Sigmoid colon (tissue), 7 donors: ENCODE measurements around the gene APOO. TPM values are rescaled to one million over a fixed set of nuclear protein-coding genes. Genes with fewer than 3 reads are reported as not detected.

Source experiments
- DNase-seq: peaks from one replicate; pipeline ENCODE4 v3.0.0-alpha.2; 2019
- H3K27ac ChIP-seq, 4 donors: fragments of 200-600 bp; sonication (generic); one replicate each; pipeline ENCODE4 v1.5.1; 2016 to 2019; ENCODE audit warnings: mild to moderate bottlenecking in 1 of 4
- H3K27me3 ChIP-seq, 3 donors: fragments of 200-600 bp; sonication (generic); one replicate each; pipeline ENCODE4 v1.5.1; 2019; ENCODE audit warnings: mild to moderate bottlenecking in 1 of 3
- H3K36me3 ChIP-seq, 4 donors: fragments of 200-600 bp; sonication (generic); one replicate each; pipeline ENCODE4 v1.5.1; 2016 to 2019
- H3K4me1 ChIP-seq, 4 donors: fragments of 200-600 bp; sonication (generic); one replicate each; pipeline ENCODE4 v1.5.1; 2017 to 2019
- H3K4me3 ChIP-seq, 4 donors: fragments of 200-600 bp; sonication (generic); one replicate each; pipeline ENCODE4 v1.5.1; 2017 to 2019; ENCODE audit warnings: mild to moderate bottlenecking in 2 of 4, moderate library complexity in 1 of 4
- H3K9me3 ChIP-seq, 4 donors: fragments of 200-600 bp in 3 of 4; sonication (generic) in 3 of 4; one replicate each; pipeline versions ENCODE4 v1.5.1 to v1.6.1; 2013 to 2019
- EP300 ChIP-seq, 4 donors: sonication (generic); formaldehyde crosslinking; IDR thresholded peaks; one replicate each; pipeline ENCODE4 v1.6.1; 2017; ENCODE audit warnings: antibody characterized with exemption in 4 of 4
- POLR2A ChIP-seq, 2 donors: fragments of 450-650 bp; IDR thresholded peaks; one replicate each; pipeline ENCODE4 v1.6.1; 2016; ENCODE audit warnings: antibody characterized with exemption in 2 of 2, mild to moderate bottlenecking in 2 of 2, moderate library complexity in 2 of 2
- POLR2AphosphoS5 ChIP-seq, 4 donors: sonication (generic); formaldehyde crosslinking; IDR thresholded peaks; one replicate each; pipeline ENCODE4 v1.6.1; 2017; ENCODE audit warnings: antibody characterized with exemption in 4 of 4
- WGBS, 2 donors: extraction: QIAGEN DNeasy Blood & Tissue Kit; methylation state at CpG; one replicate each; pipeline ENCODE4 v1.1.7; 2013; 5-methylcytosine and 5-hydroxymethylcytosine counted together
- intact Hi-C: fragments of 100-400 bp; cut with DNase I; formaldehyde crosslinking; loops from one replicate; pipeline ENCODE4 v1.15.1; 2023
- polyA plus RNA-seq, 3 donors: library from polyadenylated mRNA; stranded (reverse); fragments of 200-250 nt; gene quantifications; one replicate each; pipeline ENCODE4 v1.2.3, GENCODE V29; 2013
- total RNA-seq, 4 donors: library from RNA; depleted of rRNA; stranded (reverse); fragments of >200 nt; gene quantifications; one replicate each; pipeline ENCODE4 v1.1.0, GENCODE V29; 2016
- TF ChIP-seq, protein P1 (sequence below), 4 experiments: fragments of 450-650 bp in 3 of 4; fragments of 200-600 bp in 1 of 4; IDR thresholded peaks; one replicate each; pipeline ENCODE4 v1.5.1; 2016 to 2019; ENCODE audit warnings: antibody characterized with exemption in 4 of 4, mild to moderate bottlenecking in 3 of 4, moderate library complexity in 2 of 4
- donor health status: healthy with polysubstance abuse.
- donor health status: Bipolar disorder and iron deficiency.
- donor health status: healthy.

The APOO gene
- total and polyA plus RNA-seq, 7 donors = 6.1 to 27.0 (median 10.2) TPM

DNA sequence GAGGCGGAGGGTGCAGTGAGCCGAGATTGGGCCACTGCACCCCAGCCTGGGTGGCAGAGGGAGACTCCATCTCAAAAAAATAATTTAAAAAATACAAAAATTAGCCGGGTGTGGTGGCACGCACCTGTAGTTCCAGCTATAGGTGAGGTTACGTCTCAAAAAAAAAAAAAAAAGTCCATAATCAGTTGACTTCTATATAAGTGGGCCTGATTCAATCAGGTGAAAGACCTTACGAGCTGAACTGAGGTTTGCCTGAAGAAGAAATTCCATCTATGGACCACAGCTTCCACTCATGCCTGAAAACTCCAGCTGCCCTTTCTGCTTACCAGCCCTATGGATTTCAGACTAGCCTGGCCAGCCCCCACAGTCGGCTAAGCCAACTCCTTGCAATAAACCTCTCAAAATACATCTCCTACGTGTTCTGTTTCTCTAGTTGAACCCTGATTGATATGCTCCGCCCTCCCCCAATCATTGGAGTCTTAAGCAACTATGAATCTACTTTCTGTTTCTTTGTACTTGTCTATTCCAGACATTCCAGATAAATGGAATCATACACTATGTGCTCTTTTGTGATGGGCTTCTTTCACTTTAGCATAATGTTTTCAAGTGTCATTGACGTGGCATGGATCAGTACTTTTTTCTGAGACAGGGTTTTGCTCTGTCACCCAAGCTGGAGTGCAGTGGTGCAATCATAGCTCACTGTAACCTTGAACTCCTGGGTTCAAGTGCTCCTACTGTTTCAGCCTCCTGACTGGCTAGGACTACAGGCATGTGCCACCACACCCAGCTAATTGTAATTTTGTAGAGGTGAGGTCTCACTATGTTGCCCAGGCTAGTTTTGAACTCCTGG lies 88.1 kb downstream of the APOO start:
- Histone ChIP-seq H3K9me3 (no peaks in the 10 kb centered on the region), H3K4me3 (no peak overlapping the region), H3K36me3 (no peaks in the 10 kb centered on the region), H3K27ac (no peak overlapping the region), H3K4me1 (peaks cover 0 to 7% (median 0%) of the 10 kb centered on the region in 4 donors), H3K27me3 (no peaks in the 10 kb centered on the region)
- 72 to 85% methylated on average over 10 of the region's 10 CpGs for WGBS, 2 donors
- intact Hi-C loops = no loop called here
- DNase-seq = no peak
- TF ChIP-seq, protein P1, sequence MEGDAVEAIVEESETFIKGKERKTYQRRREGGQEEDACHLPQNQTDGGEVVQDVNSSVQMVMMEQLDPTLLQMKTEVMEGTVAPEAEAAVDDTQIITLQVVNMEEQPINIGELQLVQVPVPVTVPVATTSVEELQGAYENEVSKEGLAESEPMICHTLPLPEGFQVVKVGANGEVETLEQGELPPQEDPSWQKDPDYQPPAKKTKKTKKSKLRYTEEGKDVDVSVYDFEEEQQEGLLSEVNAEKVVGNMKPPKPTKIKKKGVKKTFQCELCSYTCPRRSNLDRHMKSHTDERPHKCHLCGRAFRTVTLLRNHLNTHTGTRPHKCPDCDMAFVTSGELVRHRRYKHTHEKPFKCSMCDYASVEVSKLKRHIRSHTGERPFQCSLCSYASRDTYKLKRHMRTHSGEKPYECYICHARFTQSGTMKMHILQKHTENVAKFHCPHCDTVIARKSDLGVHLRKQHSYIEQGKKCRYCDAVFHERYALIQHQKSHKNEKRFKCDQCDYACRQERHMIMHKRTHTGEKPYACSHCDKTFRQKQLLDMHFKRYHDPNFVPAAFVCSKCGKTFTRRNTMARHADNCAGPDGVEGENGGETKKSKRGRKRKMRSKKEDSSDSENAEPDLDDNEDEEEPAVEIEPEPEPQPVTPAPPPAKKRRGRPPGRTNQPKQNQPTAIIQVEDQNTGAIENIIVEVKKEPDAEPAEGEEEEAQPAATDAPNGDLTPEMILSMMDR (IDR thresholded peaks at IDR 0.05) = no peak
- TF ChIP-seq POLR2A (IDR thresholded peaks at IDR 0.05) = no peak
- no peak for TF ChIP-seq POLR2AphosphoS5 (IDR thresholded peaks at IDR 0.05)
- TF ChIP-seq EP300 (IDR thresholded peaks at IDR 0.05) = no peak

DNA sequence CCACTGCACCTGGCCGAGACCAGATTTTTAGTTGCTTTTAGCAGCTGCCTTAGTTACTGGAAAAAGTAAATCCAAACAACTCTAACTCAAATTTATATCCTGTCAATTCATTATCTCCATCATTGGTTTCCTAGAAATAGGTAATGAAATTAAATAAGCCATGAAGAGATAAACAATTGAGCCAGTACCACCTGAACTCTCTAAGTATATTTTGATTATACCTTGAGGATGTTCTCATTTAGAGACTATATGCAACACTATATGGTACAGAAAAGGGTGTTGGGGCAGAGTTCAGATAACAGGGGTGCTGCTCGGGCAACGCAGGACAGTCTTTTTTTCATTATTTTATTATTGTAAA lies 89.8 kb downstream of the APOO start:
- no peaks in the 10 kb centered on the region for H3K9me3 ChIP-seq
- H3K27me3 ChIP-seq = no peaks in the 10 kb centered on the region
- no peak overlapping the region for H3K27ac ChIP-seq
- TF ChIP-seq POLR2A (IDR thresholded peaks at IDR 0.05) (no peak), EP300 (IDR thresholded peaks at IDR 0.05) (no peak), POLR2AphosphoS5 (IDR thresholded peaks at IDR 0.05) (no peak)
- TF ChIP-seq, protein P1 (IDR thresholded peaks at IDR 0.05) = no peak
- no peak overlapping the region for H3K4me3 ChIP-seq
- whole genome bisulfite sequencing, 2 donors = 86 to 90% methylated on average over 3 of the region's 3 CpGs
- intact Hi-C loops = no loop called here
- peaks cover 0 to 7% (median 0%) of the 10 kb centered on the region in 4 donors for H3K4me1 ChIP-seq
- no peak for DNase-seq
- no peaks in the 10 kb centered on the region for H3K36me3 ChIP-seq

DNA sequence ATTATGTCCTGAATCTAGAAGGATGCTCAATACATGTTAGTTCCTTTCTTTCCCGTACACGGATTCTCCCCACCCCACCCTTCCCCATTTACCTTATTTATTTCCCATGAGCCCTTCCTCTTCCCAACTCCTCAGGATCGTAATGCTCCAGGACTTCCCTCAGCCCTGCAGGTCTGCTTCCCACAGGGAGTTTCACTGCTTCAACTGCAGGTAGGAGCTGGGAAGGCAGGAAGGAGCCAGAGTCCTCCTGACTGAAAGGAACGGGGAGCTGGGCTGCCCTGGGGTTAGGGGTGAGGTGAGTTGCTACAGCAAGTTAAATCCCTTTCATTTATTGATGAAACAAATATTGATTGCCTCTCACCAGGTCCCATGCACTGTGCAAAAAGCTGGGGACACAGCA lies 91.6 kb downstream of the APOO start:
- no peak for DNase-seq
- Histone ChIP-seq H3K36me3 (no peaks in the 10 kb centered on the region), H3K9me3 (no peaks in the 10 kb centered on the region), H3K4me3 (no peak overlapping the region), H3K4me1 (no peaks in the 10 kb centered on the region), H3K27me3 (no peaks in the 10 kb centered on the region), H3K27ac (no peak overlapping the region)
- 33 to 73% methylated on average over 4 of the region's 4 CpGs for WGBS, 2 donors
- no peak for TF ChIP-seq EP300 (IDR thresholded peaks at IDR 0.05)
- TF ChIP-seq POLR2AphosphoS5 (IDR thresholded peaks at IDR 0.05) = no peak
- TF ChIP-seq, protein P1 (IDR thresholded peaks at IDR 0.05) = no peak
- no peak for TF ChIP-seq POLR2A (IDR thresholded peaks at IDR 0.05)
- intact Hi-C loops = no loop called here

DNA sequence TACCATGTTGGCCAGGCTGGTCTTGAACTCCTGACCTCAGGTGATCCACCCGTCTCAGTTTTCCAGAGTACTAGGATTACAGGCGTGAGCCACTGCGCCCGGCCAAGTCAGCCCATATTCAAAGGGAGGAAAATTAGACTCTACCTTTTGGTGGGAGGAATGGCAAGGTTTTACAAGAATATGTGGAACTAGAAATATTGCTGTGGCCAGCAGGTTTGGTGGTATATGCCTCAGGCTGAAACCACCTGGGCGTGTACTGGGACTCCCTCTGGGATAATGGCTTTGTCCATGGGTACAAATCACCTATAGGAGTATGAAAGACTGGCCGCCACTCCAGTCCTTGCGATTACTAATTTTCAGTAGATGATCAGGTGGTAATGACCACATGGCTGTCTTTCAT lies 92.4 kb downstream of the APOO start:
- no peak overlapping the region for H3K27ac ChIP-seq
- no peak for DNase-seq
- H3K4me3 ChIP-seq = no peak overlapping the region
- WGBS, 2 donors = 95 to 96% methylated on average over 7 of the region's 7 CpGs
- no peaks in the 10 kb centered on the region for H3K4me1 ChIP-seq
- H3K27me3 ChIP-seq = no peaks in the 10 kb centered on the region
- no peaks in the 10 kb centered on the region for H3K36me3 ChIP-seq
- intact Hi-C loops = no loop called here
- H3K9me3 ChIP-seq = no peaks in the 10 kb centered on the region
- TF ChIP-seq POLR2AphosphoS5 (IDR thresholded peaks at IDR 0.05) (no peak), EP300 (IDR thresholded peaks at IDR 0.05) (no peak), POLR2A (IDR thresholded peaks at IDR 0.05) (no peak)
- TF ChIP-seq, protein P1 (IDR thresholded peaks at IDR 0.05) = no peak
